ENCODE measurements around the gene NUP153.

Gene NUP153

GRCh38 chr6:17606606-17607005 lies 100.1 kb downstream of the NUP153 start:
- Histone ChIP-seq H3K4me3 (ENCODE audit: low read length) (no peak overlapping the region), H4K20me1 (ENCODE audit: control insufficient read depth, insufficient read depth, low read depth, low read length) (no peaks in the 10 kb centered on the region), H3K4me1 (ENCODE audit: control insufficient read depth, low read length) (peaks cover 17% of the 10 kb centered on the region), H3K79me2 (ENCODE audit: control insufficient read depth, low read length) (peaks cover 9% of the 10 kb centered on the region), H3K27me3 (ENCODE audit: control insufficient read depth, low read length) (no peaks in the 10 kb centered on the region), H3K4me2 (ENCODE audit: low read length) (no peak overlapping the region), H3K9me3 (ENCODE audit: control insufficient read depth, insufficient read depth, low read length) (no peaks in the 10 kb centered on the region), H3K9me2 (replicated peaks; ENCODE audit: control insufficient read depth, low read length) (no peaks in the 10 kb centered on the region), H3F3A (ENCODE audit: control insufficient read depth, insufficient read depth) (peaks cover 56% of the 10 kb centered on the region), H3K27ac (ENCODE audit: low read depth, low read length) (no peak overlapping the region), H3K36me3 (ENCODE audit: control insufficient read depth, low read length) (peaks cover 35% of the 10 kb centered on the region)
- no peak for TF ChIP-seq EZH2phosphoT487 (IDR thresholded peaks at IDR 0.05; ENCODE audit: borderline replicate concordance, low read length)
- TF ChIP-seq CTCF (IDR thresholded peaks at IDR 0.05; ENCODE audit: low read depth, low read length, poor library complexity, severe bottlenecking) = no peak

GRCh38 chr6:17602888-17603287 lies 103.8 kb downstream of the NUP153 start:
- Histone ChIP-seq H3F3A (ENCODE audit: control insufficient read depth, insufficient read depth) (peaks cover 18% of the 10 kb centered on the region), H3K79me2 (ENCODE audit: control insufficient read depth, low read length) (peaks cover 19% of the 10 kb centered on the region), H4K20me1 (ENCODE audit: control insufficient read depth, insufficient read depth, low read depth, low read length) (no peaks in the 10 kb centered on the region), H3K4me3 (ENCODE audit: low read length) (no peak overlapping the region), H3K9me2 (replicated peaks; ENCODE audit: control insufficient read depth, low read length) (no peaks in the 10 kb centered on the region), H3K36me3 (ENCODE audit: control insufficient read depth, low read length) (peaks cover 13% of the 10 kb centered on the region), H3K27ac (ENCODE audit: low read depth, low read length) (no peak overlapping the region), H3K4me2 (ENCODE audit: low read length) (peak overlapping the region; percentile 88; the same call in 1 of the 2 replicates), H3K9me3 (ENCODE audit: control insufficient read depth, insufficient read depth, low read length) (no peaks in the 10 kb centered on the region), H3K4me1 (ENCODE audit: control insufficient read depth, low read length) (peaks cover 27% of the 10 kb centered on the region), H3K27me3 (ENCODE audit: control insufficient read depth, low read length) (no peaks in the 10 kb centered on the region)
- TF ChIP-seq EZH2phosphoT487 (IDR thresholded peaks at IDR 0.05; ENCODE audit: borderline replicate concordance, low read length) (no peak), CTCF (IDR thresholded peaks at IDR 0.05; ENCODE audit: low read depth, low read length, poor library complexity, severe bottlenecking) (no peak)

- peak overlapping the region; percentile 61; the same call in 1 of the 2 replicates for H3K27ac ChIP-seq (ENCODE audit: low read depth, low read length)
- no peaks in the 10 kb centered on the region for H3K9me3 ChIP-seq (ENCODE audit: control insufficient read depth, insufficient read depth, low read length)
Observed at GRCh38 chr6:17601386-17601703, 105.4 kb downstream of the NUP153 start.

More at GRCh38 chr6:17601386-17601703, 105.4 kb downstream of the NUP153 start:
- H3K4me3 ChIP-seq (ENCODE audit: low read length) = peak overlapping the region; percentile 80
- peaks cover 12% of the 10 kb centered on the region for H3F3A ChIP-seq (ENCODE audit: control insufficient read depth, insufficient read depth)
- H4K20me1 ChIP-seq (ENCODE audit: control insufficient read depth, insufficient read depth, low read depth, low read length) = no peaks in the 10 kb centered on the region
- no peaks in the 10 kb centered on the region for H3K9me2 ChIP-seq (replicated peaks; ENCODE audit: control insufficient read depth, low read length)
- H3K79me2 ChIP-seq (ENCODE audit: control insufficient read depth, low read length) = peaks cover 19% of the 10 kb centered on the region
- TF ChIP-seq EZH2phosphoT487 (IDR thresholded peaks at IDR 0.05; ENCODE audit: borderline replicate concordance, low read length) (no peak), CTCF (IDR thresholded peaks at IDR 0.05; ENCODE audit: low read depth, low read length, poor library complexity, severe bottlenecking) (no peak)
- H3K4me1 ChIP-seq (ENCODE audit: control insufficient read depth, low read length) = peaks cover 27% of the 10 kb centered on the region
- H3K36me3 ChIP-seq (ENCODE audit: control insufficient read depth, low read length) = peaks cover 8% of the 10 kb centered on the region
- H3K4me2 ChIP-seq (ENCODE audit: low read length) = peak overlapping the region; percentile 88
- H3K27me3 ChIP-seq (ENCODE audit: control insufficient read depth, low read length) = no peaks in the 10 kb centered on the region

Data from DOHH2 (cell line).